Activated CD8-positive, alpha-beta memory T cell treated with anti-CD3 and anti-CD28 coated beads, Interleukin-2, amount 50 U/mL, for 24 hours (primary cell): ENCODE measurements around the gene MYO5B.

ENCODE experiments used
- DNase-seq: peaks from one replicate; pipeline ENCODE4 v3.0.0-alpha.2; 2020; ENCODE audit errors: extremely low read depth

Gene MYO5B

DNA sequence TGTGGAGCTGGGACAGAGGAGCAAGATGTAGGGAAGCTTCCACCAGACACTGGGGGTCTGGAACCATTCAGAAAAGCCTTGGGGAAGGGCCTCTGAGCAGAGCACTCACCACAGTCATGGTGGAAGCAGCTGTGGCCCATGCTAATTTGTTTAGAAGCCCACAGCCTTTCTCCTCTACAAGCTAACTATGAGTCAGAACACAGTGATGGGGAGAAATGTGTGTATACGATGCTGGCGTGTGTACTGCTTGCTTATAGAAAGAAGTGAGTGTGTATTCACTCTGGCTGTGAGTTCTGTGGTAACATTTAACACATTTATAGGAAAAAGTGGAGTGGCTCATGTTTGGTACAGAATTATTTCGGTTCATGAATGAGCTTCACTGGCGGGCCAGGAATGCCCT is 224.6 kb downstream of the MYO5B start:
- no peak for DNase-seq

DNA sequence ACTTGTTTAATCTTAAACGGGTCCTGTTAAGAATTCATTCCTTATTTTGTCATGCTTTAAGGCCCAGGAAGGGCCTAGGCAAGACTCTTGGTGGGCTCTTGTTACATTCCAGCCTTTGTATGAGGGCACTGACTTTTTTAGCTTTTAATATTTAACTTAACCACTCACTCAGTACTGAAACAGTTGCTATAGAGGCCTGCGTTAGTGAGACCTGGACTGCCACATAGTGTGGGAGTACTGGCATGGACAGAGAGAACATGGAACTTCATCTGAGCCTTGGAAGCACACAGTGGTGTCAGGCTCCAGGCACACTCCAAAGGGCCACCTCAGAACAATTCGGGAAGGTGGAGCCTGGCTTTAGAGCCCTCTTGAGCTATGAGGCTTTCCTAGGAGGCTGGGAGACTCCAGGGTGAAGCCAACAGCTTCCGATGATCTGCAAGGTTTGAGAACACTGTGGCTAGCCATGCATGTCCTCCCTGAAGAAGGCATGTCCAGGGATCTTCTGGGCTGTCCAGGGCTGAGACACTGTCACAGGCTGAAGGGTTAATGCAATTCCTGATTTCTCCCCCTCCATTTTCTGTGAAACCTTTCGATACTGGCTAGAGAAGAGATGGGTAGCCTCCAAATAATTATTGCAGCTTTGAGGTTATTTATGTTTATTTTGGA is 226.2 kb downstream of the MYO5B start:
- DNase-seq, result no peak

DNA sequence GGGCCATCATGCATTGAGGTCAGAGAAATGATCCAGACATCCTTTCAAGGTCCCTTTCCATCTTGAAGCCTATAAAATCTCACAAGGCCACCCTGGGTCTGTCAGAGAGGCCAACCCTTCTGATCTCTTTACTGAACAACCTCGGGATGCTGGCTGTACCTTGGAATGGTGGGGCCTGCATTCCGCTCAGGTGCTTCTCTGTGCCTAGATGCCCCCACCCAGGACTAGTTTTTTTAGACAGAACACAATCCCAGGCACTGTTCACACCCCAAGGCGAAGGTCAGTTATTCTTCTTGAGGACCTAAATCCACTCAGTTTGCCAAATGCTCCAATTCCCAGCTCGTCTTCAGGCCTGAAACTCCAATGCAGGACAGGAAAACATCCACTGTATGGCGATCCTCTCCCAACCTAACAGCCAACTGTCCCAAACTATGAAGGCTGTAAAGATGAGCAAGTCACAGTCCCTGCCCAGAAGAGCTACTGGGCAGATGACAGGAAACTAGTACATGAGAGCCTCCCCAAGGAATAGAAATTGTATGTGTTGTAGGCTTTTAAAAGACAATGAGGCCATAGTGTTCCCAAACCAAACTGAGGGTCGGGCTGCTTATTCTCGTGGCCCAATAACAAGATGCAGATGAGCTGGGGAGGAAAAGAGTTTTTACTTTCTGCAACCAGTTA is 227.2 kb downstream of the MYO5B start:
- DNase-seq, result no peak

DNA sequence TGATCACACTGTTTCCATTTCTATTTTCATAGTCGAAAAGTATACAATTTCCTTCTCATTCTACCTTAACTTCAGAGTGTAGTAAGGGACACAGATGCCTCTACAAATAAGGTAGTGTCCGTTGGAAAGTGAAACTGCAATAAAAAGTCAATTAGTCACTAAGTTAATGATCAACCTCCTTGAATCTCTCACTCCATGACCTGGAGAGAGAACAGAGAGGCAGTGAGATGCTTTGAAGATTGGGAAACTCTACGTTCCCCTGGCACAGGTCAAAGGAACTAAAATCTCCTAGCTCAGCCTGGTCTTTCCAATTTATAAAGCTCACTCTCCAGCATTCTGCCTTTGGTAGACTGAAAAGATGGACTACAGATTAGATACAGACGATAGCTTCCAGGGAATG is 227.8 kb downstream of the MYO5B start:
- no peak for DNase-seq

DNA sequence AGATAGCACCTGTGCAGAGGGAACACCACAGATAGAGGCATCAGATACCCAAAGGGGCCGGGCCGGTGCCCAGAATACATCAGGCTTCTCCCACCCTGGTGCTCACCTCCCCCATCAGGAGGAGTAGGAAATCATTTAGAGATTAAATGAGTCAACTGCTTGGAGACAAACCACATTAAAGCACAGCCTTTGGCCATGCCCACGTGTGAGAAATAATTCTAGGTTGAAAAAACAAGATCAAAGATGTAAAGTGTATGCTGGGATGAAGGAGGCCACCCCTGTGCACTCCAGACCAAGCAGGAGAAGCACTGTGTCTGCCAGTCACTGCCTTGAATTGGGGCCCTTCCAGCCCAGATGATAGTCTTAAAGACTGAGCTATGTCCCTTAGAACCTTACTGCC is 228.9 kb downstream of the MYO5B start:
- DNase-seq, result no peak

DNA sequence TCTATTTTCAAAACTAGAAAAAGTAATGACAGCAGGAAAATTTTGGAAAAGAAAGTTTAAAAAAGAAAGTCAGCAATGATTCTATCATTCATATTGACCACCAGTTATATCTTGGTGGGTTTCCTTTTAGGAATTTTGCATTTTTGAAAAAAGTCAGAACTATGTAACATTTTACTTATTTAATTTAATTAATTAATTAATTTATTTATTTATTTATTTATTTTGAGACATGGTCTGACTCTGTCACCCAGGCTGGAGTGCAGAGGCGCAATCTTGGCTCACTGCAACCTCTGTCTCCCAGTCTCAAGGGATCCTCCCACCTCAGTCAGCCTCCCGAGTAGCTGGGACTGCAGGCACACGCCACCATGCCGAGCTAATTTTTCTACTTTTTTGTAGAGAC is 231.7 kb downstream of the MYO5B start:
- DNase-seq, result no peak

DNA sequence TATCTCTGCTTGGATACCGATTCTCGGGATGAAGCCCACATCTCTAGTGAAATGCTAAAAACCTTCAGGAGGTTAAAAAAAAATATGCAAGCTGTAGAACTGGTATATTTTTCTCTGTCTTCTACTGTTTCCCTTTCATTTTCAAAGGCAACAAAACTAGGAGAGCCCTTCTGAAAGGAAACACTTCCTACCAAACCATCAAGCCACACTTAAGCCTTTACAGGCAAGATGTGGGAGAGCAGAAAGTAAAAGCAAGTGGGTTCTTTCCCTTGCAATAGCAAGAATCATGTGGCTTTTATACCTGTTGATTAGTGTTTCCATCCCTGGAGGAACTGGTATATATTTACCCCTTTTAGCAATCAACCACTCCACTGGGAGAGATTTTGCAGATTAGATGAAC is 233.7 kb downstream of the MYO5B start:
- no peak for DNase-seq

DNA sequence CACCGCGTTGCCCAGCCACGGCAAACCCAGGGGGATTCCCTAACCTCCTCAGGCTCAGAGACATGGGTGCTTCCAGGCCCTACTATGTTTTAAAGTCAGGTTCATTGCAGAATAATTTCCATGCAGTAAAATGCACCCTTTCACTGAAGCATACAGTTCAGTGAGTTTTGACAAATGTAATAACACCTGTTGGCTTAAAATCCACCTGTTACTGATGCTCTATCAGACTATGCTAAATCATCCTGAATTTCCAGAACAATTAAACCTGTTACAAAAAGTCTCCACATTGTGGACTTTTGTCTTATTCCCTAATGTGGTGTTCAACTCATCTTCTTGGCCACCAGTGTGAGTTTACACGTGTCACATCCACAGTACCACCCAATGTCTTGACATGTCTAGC is 234.6 kb downstream of the MYO5B start:
- no peak for DNase-seq

DNA sequence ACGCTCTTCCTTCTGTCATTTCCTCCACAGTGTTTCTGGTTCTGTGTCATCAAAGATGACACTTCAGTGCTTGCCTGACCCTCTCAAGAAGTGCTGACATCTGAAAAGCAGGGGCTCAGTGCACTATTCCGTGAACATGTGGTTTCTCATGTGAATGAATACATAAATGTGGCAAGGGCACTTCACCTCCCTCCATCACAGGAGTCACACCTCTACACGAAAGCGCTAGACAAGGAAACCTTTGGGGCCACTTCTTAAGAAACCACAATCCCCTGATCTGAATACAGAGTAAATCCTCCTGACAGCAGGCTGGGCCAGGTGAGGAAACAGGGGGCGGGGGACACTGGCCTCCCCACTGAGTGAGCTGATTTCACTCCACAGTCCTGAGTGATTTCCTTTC is 235.8 kb downstream of the MYO5B start:
- no peak for DNase-seq

DNA sequence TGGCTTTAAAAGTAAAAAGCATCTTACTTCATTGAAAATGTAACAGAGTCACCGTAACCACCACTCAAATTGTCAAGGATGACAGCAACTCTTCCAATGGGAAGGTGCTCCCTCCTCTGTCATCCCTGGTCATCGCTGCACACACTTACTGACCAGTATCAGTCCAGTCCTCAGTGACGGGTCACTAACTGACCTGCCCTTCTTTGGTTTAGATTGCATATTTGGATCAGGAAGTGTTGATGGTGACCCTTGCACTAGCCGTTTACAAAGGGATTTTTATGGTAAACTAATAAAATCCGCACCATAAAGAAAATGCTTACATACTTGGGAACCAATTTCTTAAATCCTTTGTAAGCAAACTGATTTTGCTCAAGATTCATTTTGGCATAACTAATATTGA is 239.7 kb downstream of the MYO5B start:
- no peak for DNase-seq

DNA sequence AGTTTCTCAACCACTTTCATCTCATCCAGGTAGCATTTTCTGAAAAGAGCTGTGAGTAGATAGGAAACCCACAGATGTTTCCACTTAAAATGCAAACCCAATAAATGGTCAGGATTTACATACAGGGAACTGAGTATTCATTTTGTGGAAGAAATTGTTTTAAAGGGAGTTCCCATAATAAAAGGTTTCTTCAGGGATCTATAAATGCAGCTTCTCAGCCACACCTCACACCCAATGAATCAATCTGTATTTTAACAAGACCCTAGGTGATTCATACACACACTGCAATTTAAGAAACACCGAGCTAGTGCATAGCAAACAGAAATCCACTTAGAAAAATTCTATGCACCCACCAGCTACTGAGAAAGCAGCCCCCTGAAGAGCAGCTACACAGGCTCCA is 241.6 kb downstream of the MYO5B start:
- DNase-seq, result no peak

DNA sequence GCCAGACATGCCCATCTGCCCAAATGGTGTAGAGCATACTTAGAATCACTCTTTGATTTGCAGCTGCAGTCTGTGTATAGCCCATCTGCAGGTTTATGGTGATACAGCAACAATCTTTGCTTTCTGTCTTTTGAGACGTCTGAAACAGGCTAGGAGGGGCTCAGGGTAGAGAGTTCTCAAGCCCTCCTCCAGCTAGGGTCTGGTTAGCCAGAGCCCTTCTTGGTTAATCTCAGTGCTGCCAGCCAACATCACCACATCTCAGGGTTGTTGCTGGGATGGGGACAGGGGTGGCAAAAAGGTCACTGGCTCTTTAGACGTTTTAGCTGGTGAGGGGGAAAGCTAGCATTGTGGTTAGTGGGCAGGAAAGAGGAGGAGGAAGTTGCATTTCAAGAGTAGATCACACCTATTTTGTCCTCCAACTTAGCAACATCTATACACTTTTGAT is 245.0 kb downstream of the MYO5B start:
- DNase-seq, result no peak

DNA sequence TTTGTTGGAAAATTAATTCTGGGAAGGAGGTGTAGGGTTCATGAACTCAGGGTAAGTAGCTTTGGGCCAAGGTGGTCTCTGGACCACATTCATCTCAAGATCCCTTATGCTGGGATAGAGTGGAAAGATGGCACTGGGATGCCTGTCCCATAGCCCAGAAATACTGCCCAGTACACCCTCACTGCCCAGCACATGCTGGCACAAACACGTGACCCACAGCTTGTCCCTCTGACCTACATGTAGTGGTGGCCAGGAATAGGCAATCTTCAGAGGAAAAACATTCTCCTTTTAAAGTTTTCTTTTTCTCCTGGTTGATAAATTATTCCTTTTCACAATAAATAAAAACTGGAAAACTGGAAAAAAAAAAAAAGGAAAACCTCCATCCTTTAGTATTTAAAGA is 246.0 kb downstream of the MYO5B start:
- no peak for DNase-seq

DNA sequence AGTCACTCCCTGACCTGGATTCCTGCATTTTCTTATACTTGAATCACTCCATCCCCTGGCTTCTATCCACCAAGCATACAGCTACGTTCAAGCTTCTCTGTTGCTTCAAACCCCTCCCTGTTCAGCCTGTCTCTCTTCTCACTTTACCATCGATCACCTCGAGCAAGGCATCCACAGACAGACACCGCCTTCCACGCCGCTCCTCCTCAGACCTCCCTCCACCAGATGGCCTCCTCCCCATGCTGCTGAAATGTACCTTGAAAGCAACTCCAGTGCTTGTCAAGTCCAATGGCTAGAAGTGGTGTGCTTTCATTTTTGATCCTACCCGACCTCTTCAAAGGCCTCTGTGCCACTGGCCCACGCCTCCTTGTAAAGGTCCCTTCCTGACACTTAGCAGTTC is 250.3 kb downstream of the MYO5B start:
- no peak for DNase-seq

DNA sequence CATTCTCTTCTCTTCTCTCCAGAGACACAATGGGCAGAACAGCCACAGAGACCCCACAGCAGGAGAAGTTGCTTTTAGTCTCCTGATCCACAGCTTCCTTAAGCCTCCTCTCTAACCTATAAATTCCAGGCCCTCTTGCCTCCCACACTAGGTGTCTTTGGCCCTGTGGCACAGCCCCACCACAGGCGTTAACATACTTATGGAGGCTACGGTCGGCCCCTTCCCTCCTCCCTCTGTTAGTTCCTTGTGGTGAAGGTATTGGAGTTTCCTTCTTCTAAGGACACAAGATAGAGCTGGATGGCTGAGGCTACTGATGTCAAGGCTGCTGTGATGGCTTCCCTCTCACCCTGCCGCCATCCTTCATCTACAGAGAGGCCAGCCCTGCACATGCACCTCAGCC is 258.1 kb downstream of the MYO5B start:
- no peak for DNase-seq

DNA sequence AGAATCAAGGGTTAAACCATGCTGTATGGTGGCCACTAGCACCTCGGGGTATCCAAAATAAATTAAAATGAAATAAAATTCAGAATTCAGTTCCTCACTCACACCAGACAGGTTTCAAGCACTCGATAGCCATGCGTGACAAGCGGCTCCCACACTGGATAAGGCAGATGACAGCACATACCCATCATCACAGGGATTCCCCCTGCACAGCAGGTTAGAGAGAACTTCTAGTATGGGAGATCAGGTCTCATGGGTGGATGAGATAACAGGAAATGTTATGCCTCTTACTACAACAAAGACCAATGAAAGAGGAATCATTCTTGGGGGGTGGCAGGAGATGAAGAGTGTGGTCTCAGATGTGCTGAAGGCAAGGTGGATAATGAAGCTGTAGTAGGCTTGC is 259.7 kb downstream of the MYO5B start:
- DNase-seq, result no peak

DNA sequence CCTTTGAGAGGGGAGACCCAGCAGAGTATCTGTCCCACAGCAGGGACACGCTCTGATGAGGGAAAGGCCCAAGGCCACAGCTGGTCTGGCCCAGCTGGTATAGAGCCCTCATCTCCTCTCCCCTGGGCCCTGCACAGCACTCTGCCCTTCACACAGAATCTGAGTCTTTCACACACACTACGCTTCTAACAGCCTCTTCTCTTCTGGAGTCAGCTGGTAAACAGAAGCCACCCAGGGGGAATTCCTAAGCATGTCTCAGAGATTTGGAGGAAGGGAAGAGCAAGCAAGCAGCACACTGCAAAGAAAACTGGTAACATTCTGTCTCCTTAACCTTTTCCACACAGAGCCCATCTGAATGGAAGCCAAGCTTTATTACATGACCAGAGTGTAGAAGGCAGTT is 260.5 kb downstream of the MYO5B start:
- DNase-seq, result no peak

DNA sequence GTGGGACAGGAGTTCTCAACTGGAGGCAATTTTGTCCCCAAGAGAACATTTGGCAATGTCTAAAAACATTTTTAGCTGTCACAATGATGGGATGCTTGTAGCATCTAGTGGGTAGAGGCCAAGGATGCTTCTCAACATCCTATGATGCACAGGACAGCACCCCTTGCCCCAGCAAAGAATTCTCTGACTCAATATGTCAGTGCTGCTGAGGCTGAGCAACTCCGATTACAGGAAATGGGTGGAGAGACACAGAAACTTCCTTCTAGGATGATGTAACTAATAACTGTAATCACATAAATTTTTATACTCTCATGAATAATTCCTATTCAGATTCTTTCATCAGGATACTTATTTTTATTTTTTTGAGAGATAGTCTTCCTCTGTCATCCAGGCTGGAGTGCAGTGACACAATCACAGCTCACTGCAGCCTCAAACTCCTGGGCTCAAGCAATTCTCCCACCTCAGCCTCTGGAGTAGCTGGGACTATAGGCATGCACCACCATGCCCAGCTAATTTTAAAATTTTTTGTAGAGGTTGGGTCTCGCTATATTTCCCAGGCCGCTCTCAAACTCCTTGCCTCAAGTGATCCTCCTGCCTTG is 261.3 kb downstream of the MYO5B start:
- DNase-seq, result no peak

DNA sequence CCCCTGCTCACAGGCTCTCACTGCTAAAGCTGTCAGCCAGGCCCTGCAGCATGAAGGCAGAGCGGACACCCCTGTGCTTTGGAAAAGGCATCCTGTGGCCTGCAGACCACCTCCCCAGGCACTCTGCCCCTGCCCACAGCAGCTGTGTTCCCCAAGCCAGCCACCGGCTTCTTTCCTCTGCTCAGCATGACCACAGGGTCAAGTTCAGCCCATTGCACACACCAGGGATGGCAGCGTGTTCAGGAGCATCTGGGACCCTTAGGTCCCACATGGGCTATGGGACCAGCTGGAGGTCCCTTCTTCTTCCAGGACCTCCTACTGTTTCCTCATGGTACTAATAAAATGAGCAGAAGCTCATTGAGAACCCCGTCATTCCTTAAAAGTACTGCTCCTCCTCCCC is 263.2 kb downstream of the MYO5B start:
- no peak for DNase-seq

DNA sequence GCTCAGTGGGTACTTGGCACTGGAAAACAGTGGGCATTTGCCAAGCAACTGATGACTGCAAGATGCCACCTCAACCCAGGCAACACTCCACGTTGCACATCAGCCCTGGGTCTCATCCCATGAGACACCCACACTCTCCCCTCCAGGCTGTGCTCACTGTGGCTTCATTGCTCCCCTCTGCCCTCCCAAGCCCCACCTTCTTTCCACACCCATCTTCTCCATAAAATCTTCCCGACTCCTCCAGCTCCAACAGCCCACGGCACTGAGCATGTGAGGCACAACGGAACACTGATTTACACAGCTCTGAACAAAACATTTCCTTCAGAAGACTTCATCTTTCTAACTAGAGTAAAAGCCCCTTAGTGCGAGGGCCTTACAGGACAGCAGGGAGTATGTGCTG is 263.8 kb downstream of the MYO5B start:
- DNase-seq, result no peak

DNA sequence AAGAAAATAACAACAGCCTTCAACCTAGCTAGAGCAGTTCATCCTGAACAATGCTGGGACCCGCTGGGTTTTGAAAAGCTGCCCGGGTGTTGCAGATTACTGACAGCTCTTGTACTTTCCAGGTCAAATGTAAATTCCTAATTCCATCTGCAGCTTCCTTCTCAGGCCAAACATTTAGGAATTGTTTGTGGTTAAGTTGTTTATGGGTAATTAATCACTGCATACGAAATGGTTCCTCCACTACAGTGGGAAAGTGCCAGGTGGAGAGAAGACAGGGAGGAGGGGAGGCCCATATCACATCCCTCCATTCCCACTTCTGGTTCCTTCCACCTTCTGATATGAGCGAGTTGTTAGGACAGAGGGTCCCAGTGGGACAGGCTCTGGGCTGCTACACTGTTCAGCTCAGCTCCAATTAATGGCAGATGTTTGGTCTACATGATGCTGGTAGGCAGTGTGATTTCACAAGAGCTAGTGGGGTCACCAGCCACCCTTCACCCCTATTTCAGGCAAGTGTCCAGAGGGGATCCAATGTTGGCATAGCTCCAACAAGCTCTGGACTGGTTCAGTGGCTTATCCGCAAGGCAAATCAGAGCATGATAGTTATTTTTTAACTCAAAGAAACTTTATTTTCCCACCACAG is 268.7 kb downstream of the MYO5B start:
- DNase-seq, result no peak

DNA sequence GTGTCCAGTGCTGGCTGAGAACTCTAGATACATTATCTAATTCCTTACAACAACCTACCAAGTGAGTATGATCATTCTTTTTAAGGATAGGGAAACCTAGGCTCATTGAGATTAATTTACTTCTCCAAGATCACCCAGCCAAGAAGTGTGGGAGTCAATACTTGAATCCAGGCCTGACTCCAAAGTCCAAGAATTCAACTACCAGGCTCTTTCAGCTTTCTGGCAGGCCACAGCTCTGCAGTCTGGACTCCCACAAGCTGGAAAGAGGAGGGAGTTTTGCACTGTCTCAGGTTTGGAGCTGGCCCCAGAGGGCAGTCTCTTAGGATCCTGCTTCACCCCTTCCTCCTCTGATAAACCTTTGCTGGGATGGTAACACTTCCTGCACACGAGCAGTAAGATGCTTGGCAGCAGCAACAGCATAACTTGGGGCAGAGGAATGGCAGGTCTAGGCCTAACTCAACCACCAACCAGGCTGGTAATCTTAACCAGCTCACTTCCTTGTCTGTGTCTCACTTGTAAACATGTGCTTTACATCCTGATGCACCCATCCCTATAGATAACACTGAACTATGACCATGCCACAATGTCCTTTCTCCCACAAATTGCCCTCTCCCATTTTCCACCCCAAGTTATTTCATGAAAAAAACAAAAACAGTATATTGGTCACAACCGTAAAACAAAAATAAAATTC is 270.5 kb downstream of the MYO5B start:
- no peak for DNase-seq
